GM21717 (cell line): ENCODE results near the gene EIF3CL.
"Not testable (repeated sequence)": the region's sequence is repeated elsewhere in the genome, so short reads cannot be mapped to it uniquely, and the experiment has no call there.

Experiments used
- ATAC-seq: cut with Tn5 transposase; IDR thresholded peaks from one replicate; pipeline ENCODE4 v1.9.1; 2021; ENCODE audit warnings: mild to moderate bottlenecking, moderate library complexity; ENCODE audit not compliant: unreplicated experiment

The EIF3CL gene

DNA sequence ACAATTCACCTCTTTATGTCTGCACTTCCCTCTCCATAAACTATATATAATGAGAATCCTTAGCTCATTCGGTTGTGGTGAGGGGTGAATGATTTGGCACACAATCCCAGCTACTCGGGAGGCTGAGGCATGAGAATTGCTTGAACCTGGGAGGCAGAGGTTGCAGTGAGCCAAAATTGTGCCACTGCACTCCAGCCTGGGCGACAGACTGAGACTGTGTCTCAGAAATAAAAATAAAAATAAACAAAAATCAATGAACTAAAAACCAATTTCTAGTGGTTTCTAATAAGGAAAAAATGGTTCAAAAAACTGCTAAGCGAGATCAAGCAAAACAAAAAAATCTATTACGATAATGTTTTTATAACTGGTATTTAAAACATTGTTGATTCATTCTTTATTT, 40.2 kb downstream of the EIF3CL start, which contains the start of gene NPIPB6:
NPIPB6 (minus strand) TSS at position 101 of the 400 bp plus-strand sequence. CDS start 686 bp downstream, outside the sequence.
- not testable (repeated sequence) for ATAC-seq

GRCh38 chr16:28362600-28362999, 41.0 kb downstream of the EIF3CL start:
- ATAC-seq: not testable (repeated sequence)

GRCh38 chr16:28338230-28338629, 65.4 kb downstream of the EIF3CL start:
- ATAC-seq: not testable (repeated sequence)

DNA sequence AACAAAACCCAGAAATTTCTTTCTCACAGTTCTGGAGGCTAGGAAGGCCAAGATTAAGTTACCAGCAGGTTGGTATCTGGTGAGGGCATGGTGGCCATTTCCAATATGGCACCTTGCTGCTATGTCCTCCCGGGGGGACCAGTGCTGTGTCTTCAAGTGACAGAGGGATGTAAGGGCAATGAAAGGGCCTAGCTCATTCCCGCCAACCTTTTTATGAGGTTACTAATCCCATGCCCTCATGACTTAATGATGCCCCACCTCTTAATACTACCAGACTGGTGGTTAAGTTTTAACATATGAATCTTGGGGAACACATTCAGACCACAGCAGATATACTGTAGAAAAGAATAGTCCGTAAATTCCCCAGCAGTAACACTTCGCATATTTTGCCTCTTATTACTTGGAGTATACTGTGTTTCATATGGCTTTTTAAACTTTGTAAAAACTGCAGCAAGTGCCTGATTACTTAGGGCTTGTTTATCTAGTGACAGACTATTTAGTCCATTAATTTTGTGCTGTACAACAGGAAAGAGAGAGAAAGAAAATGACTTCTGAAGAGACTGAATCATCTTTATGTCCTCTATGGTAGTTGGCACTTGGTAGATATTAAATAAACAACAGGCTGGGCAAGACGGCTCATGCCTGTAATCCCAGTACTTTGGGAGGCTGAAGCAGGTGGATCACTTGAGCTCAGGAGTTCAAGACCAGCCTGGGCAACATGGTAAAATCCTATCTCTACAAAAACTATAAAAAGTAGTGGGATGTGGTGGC, 66.5 kb downstream of the EIF3CL start:
- ATAC-seq: not testable (repeated sequence)

GRCh38 chr16:28335678-28336077, 68.0 kb downstream of the EIF3CL start:
- ATAC-seq: not testable (repeated sequence)

DNA sequence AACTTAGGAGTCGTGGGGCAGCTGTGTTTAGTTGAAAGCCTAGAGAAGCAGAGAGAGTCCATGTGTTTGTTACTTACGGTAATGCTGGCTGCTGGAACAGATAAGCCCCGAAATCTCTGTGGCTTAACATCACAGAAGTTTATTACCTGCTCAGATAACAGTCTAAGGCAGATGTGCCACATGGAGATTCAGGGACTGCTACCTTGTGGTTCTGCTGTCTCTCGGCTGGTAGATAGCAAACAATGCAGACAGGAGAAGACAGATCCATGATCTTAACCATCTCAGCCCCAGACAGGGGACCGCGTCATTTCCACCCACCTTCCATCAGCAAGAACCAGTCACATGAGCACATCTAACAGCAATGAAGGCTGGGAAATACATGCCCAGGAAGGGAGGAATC, 71.0 kb downstream of the EIF3CL start:
- not testable (repeated sequence) for ATAC-seq

DNA sequence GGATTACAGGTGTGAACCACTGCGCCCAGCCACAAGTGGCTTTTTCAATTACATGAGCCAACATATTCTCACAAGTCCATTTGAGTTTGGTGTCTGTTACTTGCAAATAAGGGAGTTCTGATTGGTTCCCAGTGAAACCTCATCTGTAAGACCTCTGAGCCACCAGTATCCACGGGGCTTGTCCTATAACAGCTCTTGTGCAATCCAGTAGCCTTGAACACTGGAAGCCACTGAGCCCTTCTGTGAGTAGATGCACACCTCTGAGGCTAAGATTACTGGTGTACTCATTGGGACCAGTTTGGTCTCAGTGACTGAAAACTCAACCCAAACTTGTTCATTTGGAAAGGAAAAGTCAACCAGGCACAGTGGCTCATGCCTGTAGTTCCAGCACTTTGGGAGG, 72.7 kb downstream of the EIF3CL start:
- not testable (repeated sequence) for ATAC-seq

- not testable (repeated sequence) for ATAC-seq
These were observed 73.4 kb downstream of the EIF3CL start for GRCh38 chr16:28330232-28330631.
